Nephron progenitor cell (in vitro differentiated cells): Measurements from ENCODE around the gene DSTN.

Experiments used
- DNase-seq: peaks from one replicate; pipeline ENCODE4 v3.0.0; 2021
- H3K27ac Mint-ChIP-seq: 2 replicates; pipeline ENCODE4 v1.8.0; 2021; ENCODE audit warnings: mild to moderate bottlenecking, moderate library complexity, mixed read lengths
- H3K27me3 Mint-ChIP-seq: 2 replicates; pipeline ENCODE4 v1.8.0; 2021; ENCODE audit warnings: mild to moderate bottlenecking, low read depth, mixed read lengths; ENCODE audit not compliant: poor library complexity
- H3K36me3 Mint-ChIP-seq: 2 replicates; pipeline ENCODE4 v1.8.0; 2021; ENCODE audit warnings: low read depth, mixed read lengths
- H3K4me1 Mint-ChIP-seq: 2 replicates; pipeline ENCODE4 v1.8.0; 2021; ENCODE audit warnings: mixed read lengths
- H3K4me3 Mint-ChIP-seq: 2 replicates; pipeline ENCODE4 v1.8.0; 2021; ENCODE audit warnings: mild to moderate bottlenecking, moderate library complexity, mixed read lengths
- H3K9me3 Mint-ChIP-seq: 2 replicates; pipeline ENCODE4 v1.8.0; 2021; ENCODE audit warnings: mild to moderate bottlenecking, moderate library complexity, mixed read lengths
- CTCF ChIP-seq: fragments of 200-600 bp; sonication (generic); IDR thresholded peaks from 2 replicates; pipeline ENCODE4 v1.5.0; 2021; ENCODE audit warnings: antibody characterized with exemption

DSTN gene

GRCh38 chr20:17566345-17566744 lies 3.5 kb upstream of the DSTN start:
- Mint-ChIP-seq H3K27ac (no peak overlapping the region), H3K4me1 (peaks cover 20% of the 10 kb centered on the region), H3K9me3 (no peaks in the 10 kb centered on the region), H3K4me3 (no peak overlapping the region), H3K36me3 (no peaks in the 10 kb centered on the region), H3K27me3 (no peaks in the 10 kb centered on the region)
- no peak for DNase-seq
- no peak for TF ChIP-seq CTCF

DNA sequence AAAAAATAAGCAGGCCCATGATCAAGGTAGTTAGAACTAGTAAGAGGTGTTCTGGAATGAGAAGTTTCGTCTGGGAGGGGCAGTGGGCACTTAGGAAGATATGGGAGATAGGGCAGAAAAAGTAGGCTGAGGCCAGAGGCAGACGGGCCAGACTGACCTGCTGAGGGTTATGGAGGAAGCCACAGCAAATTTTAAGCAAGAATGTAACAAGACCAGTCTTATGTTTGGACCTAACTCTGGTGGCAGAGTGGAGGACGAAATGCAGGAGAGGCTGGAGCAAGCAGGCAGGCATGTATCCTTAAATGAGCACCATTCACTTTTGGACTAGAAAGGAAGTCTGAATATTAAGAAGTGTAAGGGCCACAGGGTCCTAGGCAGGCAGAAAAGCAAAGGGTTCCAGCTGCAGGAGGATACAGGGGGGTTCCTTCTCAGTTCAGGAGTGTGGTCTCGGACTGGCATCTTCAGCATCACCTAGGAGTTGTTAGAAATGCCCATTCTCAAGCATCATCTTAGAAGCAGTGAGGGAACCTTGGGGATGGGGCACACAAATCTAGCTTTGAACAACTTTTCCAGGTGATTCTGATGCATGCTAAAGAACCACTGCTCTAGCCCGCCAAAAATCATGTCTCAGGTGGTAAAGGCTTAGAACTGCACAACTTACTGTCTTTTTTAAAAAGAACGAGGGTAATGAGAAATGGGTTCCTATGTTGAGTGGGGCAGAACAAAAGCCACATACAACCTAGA lies 1.7 kb upstream of the DSTN start:
- H3K36me3 Mint-ChIP-seq: no peaks in the 10 kb centered on the region
- TF ChIP-seq CTCF: no peak
- DNase-seq: no peak

DNA sequence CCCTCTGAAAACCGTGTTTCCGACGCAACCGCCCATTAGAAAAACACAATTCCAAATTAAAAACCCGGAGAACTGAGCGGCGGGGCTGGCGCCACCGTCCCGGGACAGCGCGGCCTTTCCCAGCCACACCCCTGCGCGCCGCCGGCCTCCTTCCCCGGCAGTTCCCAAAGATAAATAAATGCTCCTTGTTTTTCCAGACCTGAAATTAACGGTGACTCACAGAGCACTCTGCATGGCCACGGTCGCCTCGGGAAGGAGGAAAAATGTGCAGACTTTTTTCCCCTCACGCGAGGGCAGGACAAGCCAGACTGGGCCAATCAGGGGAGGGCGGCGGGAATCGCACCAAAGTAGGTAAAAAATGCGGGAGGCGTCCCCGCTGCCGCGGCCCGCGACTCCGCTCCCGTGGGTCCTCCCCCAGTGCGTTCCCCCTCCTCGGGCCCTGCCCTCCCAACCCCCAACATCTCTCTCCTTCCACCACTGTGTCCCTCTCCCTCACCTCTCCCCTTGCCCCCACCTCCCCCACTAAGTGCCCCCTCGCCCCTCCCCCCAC lies 828 bp upstream of the DSTN start:
- Mint-ChIP-seq H3K27ac (peak overlapping the region; percentile 96), H3K27me3 (no peaks in the 10 kb centered on the region), H3K4me1 (peaks cover 47% of the 10 kb centered on the region), H3K4me3 (peak overlapping the region; percentile 91), H3K9me3 (no peaks in the 10 kb centered on the region), H3K36me3 (no peaks in the 10 kb centered on the region)
- DNase-seq: peak; percentile 71
- TF ChIP-seq CTCF: no peak

More for the DNA sequence above, 1.7 kb upstream of the DSTN start:
- peak overlapping the region; percentile 91 for H3K4me3 Mint-ChIP-seq
- H3K27ac Mint-ChIP-seq: peak overlapping the region; percentile 22
- peaks cover 39% of the 10 kb centered on the region for H3K4me1 Mint-ChIP-seq
- no peaks in the 10 kb centered on the region for H3K27me3 Mint-ChIP-seq
- no peaks in the 10 kb centered on the region for H3K9me3 Mint-ChIP-seq

DNA sequence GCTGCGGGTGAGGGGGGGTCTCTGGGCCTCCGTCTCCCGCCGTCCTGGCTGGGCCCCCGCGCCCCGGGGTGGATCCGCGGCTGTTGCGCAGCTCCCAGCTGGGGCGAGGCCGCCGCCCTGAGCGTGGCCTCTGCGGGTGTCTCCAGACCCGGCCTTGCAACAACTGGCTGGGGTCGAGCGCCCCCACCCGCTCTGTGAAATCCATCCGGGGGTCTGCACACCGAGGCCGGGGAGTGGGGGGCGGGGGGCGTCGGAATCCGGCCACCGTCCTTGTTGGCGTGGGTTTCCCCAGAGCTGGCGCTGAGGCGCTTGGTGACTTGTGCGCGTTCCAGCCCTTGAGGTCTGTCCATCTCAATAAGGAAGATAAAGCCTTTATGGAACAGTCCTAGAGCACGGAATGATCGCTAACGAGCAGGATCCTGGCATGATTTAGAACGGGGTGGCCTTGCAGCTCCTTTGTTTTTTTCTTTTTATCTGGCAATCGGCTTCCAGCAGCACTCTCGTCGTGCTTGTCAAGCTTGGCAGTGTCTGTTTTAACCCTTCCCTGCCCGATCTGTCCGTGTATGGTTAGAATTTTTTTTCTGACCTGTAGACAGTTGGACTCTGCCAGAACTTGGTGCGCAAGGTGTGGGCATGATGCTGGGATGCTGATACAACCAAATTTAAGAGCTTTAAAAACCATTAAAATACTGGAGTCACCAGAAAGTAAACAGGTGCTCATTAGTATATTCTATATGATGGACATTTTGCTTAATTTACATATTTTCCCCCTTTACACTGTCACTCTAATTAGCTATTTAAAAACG lies 675 bp downstream of the DSTN start:
- DNase-seq: peak; percentile 73
- H3K4me1 Mint-ChIP-seq: peaks cover 51% of the 10 kb centered on the region
- peak overlapping the region; percentile 92 for H3K27ac Mint-ChIP-seq
- TF ChIP-seq CTCF: no peak
- no peaks in the 10 kb centered on the region for H3K27me3 Mint-ChIP-seq
- no peaks in the 10 kb centered on the region for H3K9me3 Mint-ChIP-seq
- peak overlapping the region; percentile 92 for H3K4me3 Mint-ChIP-seq
- no peaks in the 10 kb centered on the region for H3K36me3 Mint-ChIP-seq

- DNase-seq: no peak
- Mint-ChIP-seq H3K9me3 (no peaks in the 10 kb centered on the region), H3K27me3 (no peaks in the 10 kb centered on the region), H3K27ac (peak overlapping the region; percentile 92), H3K4me1 (peaks cover 51% of the 10 kb centered on the region), H3K36me3 (peaks cover 4% of the 10 kb centered on the region), H3K4me3 (peak overlapping the region; percentile 92)
- no peak for TF ChIP-seq CTCF
These were observed 1.3 kb downstream of the DSTN start for GRCh38 chr20:17571153-17571527.
